B cell (primary cell): ENCODE data around the gene STPG1. TPM values are rescaled to one million over a fixed set of nuclear protein-coding genes. Genes with fewer than 3 reads are reported as not detected.

Experiments
- ATAC-seq: fragments of 200-7000 bp; cut with Tn5 transposase; one replicate; pipeline ENCODE4 v1.10.0; 2021; ENCODE audit warnings: low read depth, mild to moderate bottlenecking, moderate number of reproducible peaks, moderate library complexity
- CTCF ChIA-PET: fragments of 350-600 bp; sonication (Branson Sonifier 250); formaldehyde crosslinking; loops from one replicate; lab custom pipeline; 2021; ENCODE audit warnings: antibody characterized with exemption, inconsistent platforms; lab: Charles Lee
- POLR2A ChIA-PET: fragments of 350-600 bp; sonication (Branson Sonifier 250); formaldehyde crosslinking; loops from one replicate; lab custom pipeline; 2021; ENCODE audit warnings: antibody characterized with exemption; lab: Charles Lee
- DNase-seq: peaks from one replicate; pipeline ENCODE4 v3.0.0; 2013
- H2AFZ ChIP-seq: 2 replicates; pipeline ENCODE4 v1.6.1; 2012; ENCODE audit warnings: mild to moderate bottlenecking, low read depth, low read length; ENCODE audit not compliant: insufficient read depth, poor library complexity, severe bottlenecking
- H3K27ac ChIP-seq, 2 donors: 1 replicate in 1 of 2; 2 replicates in 1 of 2; pipeline ENCODE4 v1.5.1; 2012 to 2013; ENCODE audit warnings: low read length in 2 of 2, mild to moderate bottlenecking in 2 of 2, moderate library complexity in 1 of 2
- H3K27me3 ChIP-seq, 4 experiments: fragments of 200-600 bp in 1 of 4; sonication (generic) in 1 of 4; replicated peaks in 1 of 4; 1 replicate in 2 of 4; 2 replicates in 2 of 4; pipeline versions ENCODE4 v1.6.1 to v1.7.0; 2013 to 2016; ENCODE audit warnings: low read length in 3 of 4, mild to moderate bottlenecking in 2 of 4, mixed read lengths in 1 of 4, moderate library complexity in 1 of 4; ENCODE audit not compliant: insufficient read depth in 4 of 4, control insufficient read depth in 3 of 4; ENCODE audit errors: control extremely low read depth in 1 of 4
- H3K36me3 ChIP-seq, 2 experiments: replicated peaks in 1 of 2; 1 replicate in 1 of 2; 2 replicates in 1 of 2; pipeline versions ENCODE4 v1.6.1 to v1.7.1; 2013; ENCODE audit warnings: low read length in 1 of 2; ENCODE audit not compliant: insufficient read depth in 2 of 2, control insufficient read depth in 1 of 2; ENCODE audit errors: control extremely low read depth in 1 of 2, extremely low read depth in 1 of 2
- H3K4me1 ChIP-seq, 2 donors: fragments of 200-600 bp in 1 of 2; sonication (generic) in 1 of 2; 1 replicate in 1 of 2; 2 replicates in 1 of 2; pipeline versions ENCODE4 v1.5.1 to v1.6.1; 2013 to 2017; ENCODE audit warnings: low read length in 2 of 2; ENCODE audit not compliant: control insufficient read depth in 2 of 2, insufficient read depth in 2 of 2
- H3K4me2 ChIP-seq: replicated peaks from 2 replicates; pipeline ENCODE3; 2012; ENCODE audit warnings: mild to moderate bottlenecking, low read depth, low read length; ENCODE audit not compliant: poor library complexity, severe bottlenecking
- H3K4me3 ChIP-seq, 5 experiments: fragments of 200-600 bp in 1 of 5; sonication (generic) in 1 of 5; 1 replicate in 3 of 5; 2 replicates in 2 of 5; pipeline versions ENCODE4 v1.5.1 to v1.7.0; 2011 to 2016; ENCODE audit warnings: low read length in 4 of 5, mild to moderate bottlenecking in 4 of 5, low read depth in 2 of 5, control low read depth in 1 of 5, moderate library complexity in 1 of 5; ENCODE audit not compliant: insufficient read depth in 1 of 5; ENCODE audit errors: control extremely low read depth in 1 of 5, extremely low read depth in 1 of 5
- H3K79me2 ChIP-seq: fragments of 200-600 bp; sonication (generic); one replicate; pipeline ENCODE4 v1.6.0; 2016; ENCODE audit warnings: low read length; ENCODE audit not compliant: control insufficient read depth, insufficient read depth
- H3K9ac ChIP-seq: fragments of 200-600 bp; sonication (generic); 2 replicates; pipeline ENCODE4 v1.6.1; 2017; ENCODE audit warnings: mild to moderate bottlenecking, low read length, moderate library complexity
- H3K9me3 ChIP-seq, 3 donors: one replicate each; pipeline versions ENCODE4 v1.6.1 to v1.7.1; 2013; ENCODE audit warnings: low read length in 2 of 3; ENCODE audit not compliant: control insufficient read depth in 2 of 3, insufficient read depth in 1 of 3; ENCODE audit errors: control extremely low read depth in 1 of 3
- H4K20me1 ChIP-seq: 2 replicates; pipeline ENCODE4 v1.6.0; 2012; ENCODE audit warnings: mild to moderate bottlenecking, low read length; ENCODE audit not compliant: insufficient read depth, control insufficient read depth, poor library complexity, severe bottlenecking
- H3K27ac Mint-ChIP-seq: one replicate; pipeline ENCODE4 v1.8.0; 2021; ENCODE audit warnings: mixed read lengths
- H3K27me3 Mint-ChIP-seq: one replicate; pipeline ENCODE4 v1.8.0; 2021; ENCODE audit warnings: mixed read lengths
- H3K4me1 Mint-ChIP-seq: one replicate; pipeline ENCODE4 v1.8.0; 2021; ENCODE audit warnings: mixed read lengths
- H3K4me3 Mint-ChIP-seq: one replicate; pipeline ENCODE4 v1.8.0; 2021; ENCODE audit warnings: mixed read lengths
- H3K9me3 Mint-ChIP-seq: one replicate; pipeline ENCODE4 v1.8.0; 2022; ENCODE audit warnings: mixed read lengths; ENCODE audit not compliant: insufficient read depth
- EZH2 ChIP-seq: IDR thresholded peaks from 2 replicates; pipeline ENCODE4 v1.6.1; 2012; ENCODE audit warnings: borderline replicate concordance, low read depth, mild to moderate bottlenecking, moderate library complexity, low read length; ENCODE audit not compliant: insufficient read depth, poor library complexity, severe bottlenecking
- WGBS: methylation state at CpG from one replicate; pipeline ENCODE4 v1.1.5; 2013; ENCODE audit warnings: missing lambda C conversion rate; ENCODE audit not compliant: insufficient coverage; 5-methylcytosine and 5-hydroxymethylcytosine counted together
- intact Hi-C: fragments of 100-400 bp; cut with micrococcal nuclease; formaldehyde crosslinking; loops from one replicate; pipeline ENCODE4 v1.10.0; 2022
- polyA plus RNA-seq: library from polyadenylated mRNA; depleted of rRNA; stranded (reverse); fragments of >200 nt; gene quantifications from 2 replicates; pipeline ENCODE4 v1.2.3, GENCODE V29; 2012
- total RNA-seq, 2 donors: library from RNA; stranded (reverse); fragments of 120-200 nt in 1 of 2; gene quantifications; 1 replicate in 1 of 2; 2 replicates in 1 of 2; pipeline versions ENCODE4 v1.2.3 to v1.2.4, GENCODE V29; 2013 to 2022
- TF ChIP-seq, protein P1 (sequence below): fragments of 200-600 bp; IDR thresholded peaks from one replicate; pipeline ENCODE4 v1.8.0; 2022; ENCODE audit warnings: antibody characterized with exemption, mild to moderate bottlenecking

Gene STPG1
- total and polyA plus RNA-seq, 2 donors (not counting 1 experiment from before 2014, with no cell fraction given), result 4.6 to 6.1 TPM

DNA sequence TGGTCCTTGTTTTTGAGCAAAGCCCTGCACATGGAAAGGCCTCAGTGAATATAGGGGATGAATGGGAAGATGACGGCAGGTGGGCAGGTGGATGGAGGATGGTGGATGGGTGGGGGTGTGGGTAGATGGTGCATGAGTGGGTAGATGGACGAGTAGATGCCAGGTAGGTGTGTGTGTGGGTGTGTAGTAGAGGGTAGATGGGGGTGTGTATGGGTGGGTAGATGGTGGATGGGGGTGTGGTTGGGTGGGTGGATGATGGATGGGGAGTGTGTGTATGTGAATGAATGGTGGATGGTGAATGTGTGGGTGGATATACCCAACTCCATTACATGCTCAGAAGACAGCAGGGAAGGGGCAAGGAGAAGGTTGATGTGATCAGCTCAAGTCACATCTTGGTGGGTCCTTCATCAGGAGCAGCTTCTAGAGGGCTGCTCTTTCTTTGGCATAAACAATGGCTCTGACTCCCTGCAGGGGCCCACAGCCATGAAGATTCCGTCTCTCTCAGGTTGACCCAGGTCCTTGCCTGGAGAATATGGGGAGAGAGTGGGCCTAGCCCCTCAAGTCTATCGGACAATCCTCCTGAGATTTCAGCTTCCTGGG lies 60.2 kb downstream of the STPG1 start:
- DNase-seq (no peak), ATAC-seq (no peak)
- H3K4me1 ChIP-seq, result peaks cover 0 to 6% of the 10 kb centered on the region in 2 donors
- H2AFZ ChIP-seq, result no peak overlapping the region
- POLR2A ChIA-PET, result no interaction called here
- Mint-ChIP-seq H3K4me3 (no peak overlapping the region), H3K27me3 (no peaks in the 10 kb centered on the region), H3K4me1 (peaks cover 4% of the 10 kb centered on the region), H3K9me3 (no peaks in the 10 kb centered on the region), H3K27ac (no peak overlapping the region)
- H3K9me3 ChIP-seq, result no peaks in the 10 kb centered on the region
- H3K27me3 ChIP-seq, result no peaks in the 10 kb centered on the region
- no peak overlapping the region for H3K27ac ChIP-seq
- intact Hi-C loops, result no loop called here
- H4K20me1 ChIP-seq, result no peaks in the 10 kb centered on the region
- 96% methylated on average over 4 of the region's 4 CpGs for WGBS
- TF ChIP-seq, protein P1, sequence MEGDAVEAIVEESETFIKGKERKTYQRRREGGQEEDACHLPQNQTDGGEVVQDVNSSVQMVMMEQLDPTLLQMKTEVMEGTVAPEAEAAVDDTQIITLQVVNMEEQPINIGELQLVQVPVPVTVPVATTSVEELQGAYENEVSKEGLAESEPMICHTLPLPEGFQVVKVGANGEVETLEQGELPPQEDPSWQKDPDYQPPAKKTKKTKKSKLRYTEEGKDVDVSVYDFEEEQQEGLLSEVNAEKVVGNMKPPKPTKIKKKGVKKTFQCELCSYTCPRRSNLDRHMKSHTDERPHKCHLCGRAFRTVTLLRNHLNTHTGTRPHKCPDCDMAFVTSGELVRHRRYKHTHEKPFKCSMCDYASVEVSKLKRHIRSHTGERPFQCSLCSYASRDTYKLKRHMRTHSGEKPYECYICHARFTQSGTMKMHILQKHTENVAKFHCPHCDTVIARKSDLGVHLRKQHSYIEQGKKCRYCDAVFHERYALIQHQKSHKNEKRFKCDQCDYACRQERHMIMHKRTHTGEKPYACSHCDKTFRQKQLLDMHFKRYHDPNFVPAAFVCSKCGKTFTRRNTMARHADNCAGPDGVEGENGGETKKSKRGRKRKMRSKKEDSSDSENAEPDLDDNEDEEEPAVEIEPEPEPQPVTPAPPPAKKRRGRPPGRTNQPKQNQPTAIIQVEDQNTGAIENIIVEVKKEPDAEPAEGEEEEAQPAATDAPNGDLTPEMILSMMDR, result no peak
- TF ChIP-seq EZH2, result no peak
- no peak overlapping the region for H3K9ac ChIP-seq
- H3K4me2 ChIP-seq, result no peak overlapping the region
- no peak overlapping the region for H3K4me3 ChIP-seq
- CTCF ChIA-PET, result no interaction called here
- H3K36me3 ChIP-seq, result peaks cover 0 to 3% of the 10 kb centered on the region in 2 experiments
- no peaks in the 10 kb centered on the region for H3K79me2 ChIP-seq

DNA sequence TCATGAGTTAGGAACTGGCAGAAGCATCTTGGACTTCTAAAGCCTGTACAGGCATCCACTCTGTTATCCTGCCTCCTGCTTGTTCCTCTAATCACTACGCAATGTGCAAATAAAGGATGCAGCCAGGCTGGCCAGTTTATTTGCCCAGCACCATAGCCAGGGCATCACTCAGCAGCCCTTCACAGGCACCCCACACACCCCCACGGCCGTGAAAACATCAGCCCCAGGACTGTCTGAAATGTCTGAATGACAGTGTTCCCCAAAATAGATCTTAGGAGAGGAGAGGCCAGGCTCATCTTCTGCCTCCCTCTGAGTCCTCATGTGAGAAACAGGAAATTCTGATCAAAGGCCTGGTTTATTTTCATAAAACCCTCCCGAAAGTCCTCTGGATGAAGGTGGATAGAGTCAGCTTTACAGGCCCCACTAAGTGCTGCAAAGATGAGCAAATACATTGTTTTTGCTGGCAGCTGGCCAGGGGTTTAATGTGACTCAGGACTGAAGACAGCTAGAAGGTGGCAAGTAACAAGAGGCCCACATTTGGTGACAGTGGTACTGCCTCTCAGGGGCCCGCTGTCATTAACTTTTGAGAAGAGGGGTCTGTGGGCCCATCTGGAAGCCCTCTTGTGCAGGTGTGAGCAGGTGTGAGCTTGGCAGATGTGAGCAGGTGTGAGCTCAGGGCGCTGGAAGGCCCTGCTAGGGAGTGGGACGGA lies 61.5 kb downstream of the STPG1 start:
- Histone ChIP-seq H3K4me3 (no peak overlapping the region), H3K79me2 (no peaks in the 10 kb centered on the region), H3K4me2 (no peak overlapping the region), H4K20me1 (no peaks in the 10 kb centered on the region), H3K36me3 (no peaks in the 10 kb centered on the region), H3K27ac (no peak overlapping the region), H3K9me3 (no peaks in the 10 kb centered on the region), H3K4me1 (peaks cover 0 to 6% of the 10 kb centered on the region in 2 donors), H3K9ac (no peak overlapping the region), H3K27me3 (peaks cover 0 to 4% (median 0%) of the 10 kb centered on the region in 4 experiments), H2AFZ (no peak overlapping the region)
- DNase-seq (no peak), ATAC-seq (no peak)
- H3K4me1 Mint-ChIP-seq, result peaks cover 4% of the 10 kb centered on the region
- H3K27ac Mint-ChIP-seq, result no peak overlapping the region
- peaks cover 6% of the 10 kb centered on the region for H3K27me3 Mint-ChIP-seq
- 90% methylated on average over 5 of the region's 7 CpGs for whole genome bisulfite sequencing
- TF ChIP-seq, protein P1, result no peak
- intact Hi-C loops, result no loop called here
- ChIA-PET CTCF (no interaction called here), POLR2A (no interaction called here)
- no peak overlapping the region for H3K4me3 Mint-ChIP-seq
- H3K9me3 Mint-ChIP-seq, result no peaks in the 10 kb centered on the region
